ENCODE measurements around the gene CCR8.
"Not testable (repeated sequence)": the region's sequence is repeated elsewhere in the genome, so short reads cannot be mapped to it uniquely, and the experiment has no call there.

The CCR8 gene

GRCh38 chr3:39349080-39349479 is 19.6 kb downstream of the CCR8 start:
- DNase-seq (ENCODE audit: low spot score), result no peak

- no peak for DNase-seq (ENCODE audit: low spot score)
Observed at GRCh38 chr3:39350714-39351113, 21.2 kb downstream of the CCR8 start.

GRCh38 chr3:39351134-39351533 is 21.6 kb downstream of the CCR8 start:
- not testable (repeated sequence) for DNase-seq (ENCODE audit: low spot score)

- not testable (repeated sequence) for DNase-seq (ENCODE audit: low spot score)
Observed at GRCh38 chr3:39353168-39353927, 23.8 kb downstream of the CCR8 start.

GRCh38 chr3:39358333-39358732 is 28.8 kb downstream of the CCR8 start:
- no peak for DNase-seq (ENCODE audit: low spot score)

- no peak for DNase-seq (ENCODE audit: low spot score)
Observed at GRCh38 chr3:39361252-39361927, 31.9 kb downstream of the CCR8 start.

GRCh38 chr3:39362192-39362591 is 32.7 kb downstream of the CCR8 start:
- no peak for DNase-seq (ENCODE audit: low spot score)

GRCh38 chr3:39362812-39363211 is 33.3 kb downstream of the CCR8 start:
- DNase-seq (ENCODE audit: low spot score), result no peak

- not testable (repeated sequence) for DNase-seq (ENCODE audit: low spot score)
Observed at GRCh38 chr3:39370450-39370849, 40.9 kb downstream of the CCR8 start.

- no peak for DNase-seq (ENCODE audit: low spot score)
Observed at GRCh38 chr3:39372833-39373232, 43.3 kb downstream of the CCR8 start.

- no peak for DNase-seq (ENCODE audit: low spot score)
Observed at GRCh38 chr3:39376959-39377634, 47.6 kb downstream of the CCR8 start.

- peak; percentile 59 for DNase-seq (ENCODE audit: low spot score)
Observed at GRCh38 chr3:39378088-39378487, 48.6 kb downstream of the CCR8 start.

- no peak for DNase-seq (ENCODE audit: low spot score)
Observed at GRCh38 chr3:39378957-39379777, 49.7 kb downstream of the CCR8 start.

- no peak for DNase-seq (ENCODE audit: low spot score)
Observed at GRCh38 chr3:39379778-39380155, 50.3 kb downstream of the CCR8 start.

GRCh38 chr3:39381432-39381831 is 51.9 kb downstream of the CCR8 start:
- DNase-seq (ENCODE audit: low spot score), result no peak
